ENCODE measurements around the gene SHC2. TPM values are rescaled to one million over a fixed set of nuclear protein-coding genes. Genes with fewer than 3 reads are reported as not detected.

The SHC2 gene
- total and polyA plus RNA-seq, 2 of the 8 experiments (the other 6 are each of a cell fraction or from before 2014, with no cell fraction given), result 4.4 to 7.3 TPM

- TF ChIP-seq JUND (IDR thresholded peaks at IDR 0.05; ENCODE audit: low read length), result no peak
- TF ChIP-seq YY1 (IDR thresholded peaks at IDR 0.05; ENCODE audit: low read depth, low read length), result no peak
- TF ChIP-seq HDAC2 (IDR thresholded peaks at IDR 0.05; ENCODE audit: borderline replicate concordance in 1 of 2, low read depth in 2 of 2, low read length in 2 of 2), result no peak
These were observed 12.8 kb downstream of the SHC2 start (continued) for GRCh38 chr19:447816-448560.

Data from H1 (cell line).